ENCODE data around the gene SNAPC1.

DNA sequence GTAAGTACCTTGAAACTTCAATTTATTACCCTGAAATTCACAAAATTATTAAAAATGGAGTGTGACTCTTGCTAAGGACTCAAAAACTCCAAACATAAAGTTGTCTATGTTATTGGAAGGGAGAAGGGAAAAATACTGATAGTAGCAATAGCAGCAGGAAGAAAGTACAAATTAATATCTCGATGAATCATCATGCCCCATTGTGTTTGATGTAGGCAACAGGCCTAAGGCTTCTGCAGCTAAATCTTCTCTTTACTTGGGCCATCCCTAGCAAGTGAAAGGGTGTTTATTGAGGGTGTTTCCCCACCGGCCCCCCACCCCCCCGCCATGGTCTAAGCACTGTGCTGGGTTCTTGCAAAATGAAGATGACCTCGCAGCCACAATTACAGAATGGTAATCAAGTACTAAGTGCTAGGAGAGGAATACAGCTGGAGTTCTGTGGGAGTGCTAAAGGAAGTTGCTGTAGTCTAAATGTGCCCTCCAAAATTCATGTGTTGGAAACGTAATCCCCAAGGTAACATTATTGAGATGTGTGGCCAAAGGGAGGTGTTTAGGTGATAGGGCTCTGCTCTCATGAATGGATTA is 76.5 kb downstream of the SNAPC1 start:
- TF ChIP-seq, protein P1, sequence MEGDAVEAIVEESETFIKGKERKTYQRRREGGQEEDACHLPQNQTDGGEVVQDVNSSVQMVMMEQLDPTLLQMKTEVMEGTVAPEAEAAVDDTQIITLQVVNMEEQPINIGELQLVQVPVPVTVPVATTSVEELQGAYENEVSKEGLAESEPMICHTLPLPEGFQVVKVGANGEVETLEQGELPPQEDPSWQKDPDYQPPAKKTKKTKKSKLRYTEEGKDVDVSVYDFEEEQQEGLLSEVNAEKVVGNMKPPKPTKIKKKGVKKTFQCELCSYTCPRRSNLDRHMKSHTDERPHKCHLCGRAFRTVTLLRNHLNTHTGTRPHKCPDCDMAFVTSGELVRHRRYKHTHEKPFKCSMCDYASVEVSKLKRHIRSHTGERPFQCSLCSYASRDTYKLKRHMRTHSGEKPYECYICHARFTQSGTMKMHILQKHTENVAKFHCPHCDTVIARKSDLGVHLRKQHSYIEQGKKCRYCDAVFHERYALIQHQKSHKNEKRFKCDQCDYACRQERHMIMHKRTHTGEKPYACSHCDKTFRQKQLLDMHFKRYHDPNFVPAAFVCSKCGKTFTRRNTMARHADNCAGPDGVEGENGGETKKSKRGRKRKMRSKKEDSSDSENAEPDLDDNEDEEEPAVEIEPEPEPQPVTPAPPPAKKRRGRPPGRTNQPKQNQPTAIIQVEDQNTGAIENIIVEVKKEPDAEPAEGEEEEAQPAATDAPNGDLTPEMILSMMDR (IDR thresholded peaks at IDR 0.05; ENCODE audit: insufficient read depth, low read length): no peak
- no peak for TF ChIP-seq GABPA (IDR thresholded peaks at IDR 0.05; ENCODE audit: low read depth)

Measured in HL-60 (cell line).